NK-92 (cell line): ENCODE measurements around the gene FAM13B.

Experiments
- DNase-seq: peaks from one replicate; lab custom pipeline; 2025; ENCODE audit not compliant: unreplicated experiment; lab: John Stamatoyannopoulos, UW

FAM13B gene

GRCh38 chr5:137901011-137901817, 131.7 kb downstream of the FAM13B start:
- DNase-seq = no peak

- DNase-seq = no peak
Observed at GRCh38 chr5:137899493-137899892, 133.4 kb downstream of the FAM13B start.

DNA sequence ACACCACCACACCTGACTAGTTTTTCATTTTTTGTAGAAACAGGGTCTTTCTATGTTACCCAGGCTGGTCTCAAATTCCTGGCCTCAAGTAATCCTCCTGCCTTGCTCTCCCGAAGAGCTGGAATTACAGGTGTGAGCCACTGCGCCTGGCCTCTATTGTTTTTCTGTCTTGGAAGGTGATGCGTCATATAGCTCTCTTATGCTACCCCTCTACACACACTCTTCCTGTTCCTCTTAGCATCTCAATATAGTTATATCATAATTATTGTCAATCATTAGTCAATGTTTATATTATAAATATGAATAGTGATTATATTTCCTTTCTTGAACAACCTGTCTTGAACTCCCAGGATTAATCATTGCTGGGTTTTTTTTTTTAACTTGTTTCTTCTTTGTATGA, 136.3 kb downstream of the FAM13B start:
- DNase-seq = no peak

GRCh38 chr5:137894586-137894985, 138.3 kb downstream of the FAM13B start:
- DNase-seq = no peak

- no peak for DNase-seq
Observed at GRCh38 chr5:137891849-137892248, 141.0 kb downstream of the FAM13B start.

- no peak for DNase-seq
Observed at GRCh38 chr5:137890845-137891244, 142.0 kb downstream of the FAM13B start.

- no peak for DNase-seq
Observed at GRCh38 chr5:137888863-137889759, 143.8 kb downstream of the FAM13B start, which contains the start of gene PKD2L2. PKD2L2 (plus strand) TSS chr5:137889457; CDS start chr5:137889492, 35 bp downstream.

DNA sequence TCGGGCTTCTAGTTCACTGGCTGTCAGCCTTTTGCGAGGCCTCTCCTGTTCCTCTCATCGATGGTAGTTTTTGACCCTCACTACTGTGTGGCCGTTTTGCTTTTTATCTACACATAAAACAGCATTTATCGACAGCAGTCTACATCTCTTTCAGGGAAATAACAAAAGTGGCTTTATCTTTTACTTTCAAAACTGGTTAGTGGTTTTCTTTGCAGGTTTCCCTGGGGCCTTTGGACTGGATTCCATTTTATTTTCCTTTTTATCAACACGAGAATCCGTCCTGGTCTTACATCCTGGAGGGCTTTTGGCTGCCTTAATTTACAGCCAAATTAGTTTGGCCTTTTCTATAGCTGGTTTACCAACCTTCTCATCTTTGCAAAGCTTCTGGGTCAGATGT, 144.4 kb downstream of the FAM13B start:
- DNase-seq = no peak
